NCI-H1048 (cell line): ENCODE results near the gene SPATA1.

Experiments used
- DNase-seq: peaks from one replicate; lab custom pipeline; 2025; lab: John Stamatoyannopoulos, UW

SPATA1 gene

DNA sequence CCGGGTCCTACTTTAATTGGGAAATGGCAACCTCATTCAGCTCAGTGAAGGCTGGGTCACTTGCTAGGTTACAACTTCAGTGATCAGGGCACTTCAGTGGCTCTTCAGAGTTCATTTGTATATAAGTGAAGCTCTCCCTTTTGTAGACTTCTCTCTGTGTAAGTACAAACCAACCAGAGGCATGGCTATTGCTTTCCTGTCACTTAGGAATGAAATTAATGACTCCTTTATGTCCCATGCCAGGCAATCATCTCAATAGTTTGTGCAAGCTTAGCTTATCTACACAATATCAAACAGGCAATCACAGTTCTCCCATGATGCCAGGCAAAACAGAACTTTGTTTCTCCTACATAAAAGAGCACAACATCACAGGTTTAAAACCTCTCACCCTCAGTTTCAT is 90.8 kb downstream of the SPATA1 start:
- DNase-seq = no peak

DNA sequence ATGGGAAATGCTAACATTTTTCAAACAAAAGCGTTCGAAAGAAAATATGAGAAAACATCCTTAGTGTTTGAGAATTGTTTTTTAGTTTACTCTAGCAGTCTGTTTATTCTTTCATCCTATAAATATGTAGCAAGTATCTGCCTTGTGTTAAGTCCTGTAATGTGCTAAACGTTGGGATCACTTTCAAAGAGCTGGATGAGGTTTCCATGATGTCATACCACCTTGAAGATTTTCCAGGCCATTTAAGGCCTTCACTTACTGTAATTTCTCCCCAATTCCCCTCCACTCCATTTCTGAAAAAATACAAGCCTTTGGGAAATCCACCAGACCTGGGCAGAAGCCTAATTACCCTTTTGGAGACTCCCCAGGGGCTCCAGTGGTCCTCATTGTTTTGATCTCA is 92.2 kb downstream of the SPATA1 start:
- DNase-seq = no peak

DNA sequence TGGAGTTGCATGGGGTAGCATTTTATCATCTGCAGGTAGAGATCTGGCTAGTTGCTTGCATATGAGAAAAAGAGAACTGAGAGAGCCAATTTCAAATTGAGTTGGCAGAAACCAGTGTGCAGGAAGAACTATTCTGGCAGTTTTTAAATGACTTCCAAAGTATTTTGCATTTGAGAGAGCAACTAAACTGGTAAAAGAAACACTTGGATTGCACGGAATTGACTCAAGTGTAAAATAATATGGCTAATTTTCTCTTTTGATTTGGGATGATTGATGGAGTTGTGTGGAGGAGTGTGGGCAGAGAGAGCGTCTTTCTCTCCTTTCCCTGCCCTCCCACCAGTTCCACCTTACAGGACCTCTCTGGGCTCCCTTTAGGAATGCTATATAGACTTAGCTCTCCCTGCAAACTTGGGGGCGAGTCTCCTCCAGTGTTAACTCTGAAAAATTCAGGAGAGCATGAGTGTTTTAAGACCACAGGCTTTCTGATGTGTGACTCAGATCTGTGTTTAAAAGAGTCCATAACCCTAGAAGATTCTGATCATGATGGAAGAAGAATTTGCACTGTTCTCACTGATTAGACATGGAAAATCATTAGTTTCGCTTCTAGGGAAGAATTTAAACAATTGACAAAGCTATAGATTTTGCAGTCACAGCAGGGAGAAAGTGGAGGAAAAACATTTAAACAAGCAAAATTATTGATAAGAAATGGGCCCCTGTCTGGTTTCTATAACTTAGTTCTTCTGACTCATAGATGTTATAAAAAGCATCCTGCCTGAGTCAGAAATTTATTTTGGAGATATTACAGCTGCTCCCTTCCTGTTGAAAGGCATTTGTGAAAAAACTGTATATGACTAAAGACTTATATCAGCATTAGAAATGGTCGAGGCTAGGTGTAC is 92.9 kb downstream of the SPATA1 start:
- DNase-seq = no peak

DNA sequence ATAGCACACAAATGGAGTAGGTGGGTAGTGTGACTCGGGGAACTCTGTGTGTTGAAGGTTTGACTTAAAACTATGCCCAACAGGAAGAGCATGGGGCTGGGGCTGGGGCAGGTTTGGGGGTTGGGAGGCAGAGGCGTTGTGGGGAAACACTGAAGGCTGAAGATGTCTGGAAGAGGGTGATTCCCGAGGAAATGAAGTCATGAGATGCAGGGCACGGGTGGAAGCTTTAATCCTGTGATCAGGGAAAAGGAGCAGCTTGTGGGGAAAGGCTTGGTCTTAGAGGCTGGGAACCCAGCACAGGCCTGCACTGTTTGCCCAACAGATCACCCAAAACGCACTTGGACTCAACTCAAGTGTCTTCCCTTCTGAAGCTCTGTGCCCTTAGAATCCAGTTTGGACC is 94.6 kb downstream of the SPATA1 start:
- DNase-seq = no peak

DNA sequence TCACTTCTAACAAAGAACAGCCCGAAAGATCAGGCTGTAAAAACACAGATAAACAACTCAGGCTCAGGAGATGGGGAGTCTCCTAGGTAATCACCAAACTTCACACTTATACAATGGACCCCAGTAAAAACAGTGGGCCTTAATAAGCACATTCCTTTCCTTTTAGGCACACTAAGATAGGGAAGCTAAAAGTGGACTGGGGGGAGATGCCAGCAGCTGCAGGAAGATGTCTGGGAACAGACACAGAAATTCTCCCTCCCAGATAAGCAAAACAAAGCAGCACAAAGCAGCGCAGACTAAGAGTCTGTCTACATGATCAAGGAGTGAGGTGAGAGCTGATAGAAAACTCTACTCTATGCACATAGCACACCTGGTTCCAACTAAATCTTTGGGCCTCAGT is 97.0 kb downstream of the SPATA1 start:
- no peak for DNase-seq

DNA sequence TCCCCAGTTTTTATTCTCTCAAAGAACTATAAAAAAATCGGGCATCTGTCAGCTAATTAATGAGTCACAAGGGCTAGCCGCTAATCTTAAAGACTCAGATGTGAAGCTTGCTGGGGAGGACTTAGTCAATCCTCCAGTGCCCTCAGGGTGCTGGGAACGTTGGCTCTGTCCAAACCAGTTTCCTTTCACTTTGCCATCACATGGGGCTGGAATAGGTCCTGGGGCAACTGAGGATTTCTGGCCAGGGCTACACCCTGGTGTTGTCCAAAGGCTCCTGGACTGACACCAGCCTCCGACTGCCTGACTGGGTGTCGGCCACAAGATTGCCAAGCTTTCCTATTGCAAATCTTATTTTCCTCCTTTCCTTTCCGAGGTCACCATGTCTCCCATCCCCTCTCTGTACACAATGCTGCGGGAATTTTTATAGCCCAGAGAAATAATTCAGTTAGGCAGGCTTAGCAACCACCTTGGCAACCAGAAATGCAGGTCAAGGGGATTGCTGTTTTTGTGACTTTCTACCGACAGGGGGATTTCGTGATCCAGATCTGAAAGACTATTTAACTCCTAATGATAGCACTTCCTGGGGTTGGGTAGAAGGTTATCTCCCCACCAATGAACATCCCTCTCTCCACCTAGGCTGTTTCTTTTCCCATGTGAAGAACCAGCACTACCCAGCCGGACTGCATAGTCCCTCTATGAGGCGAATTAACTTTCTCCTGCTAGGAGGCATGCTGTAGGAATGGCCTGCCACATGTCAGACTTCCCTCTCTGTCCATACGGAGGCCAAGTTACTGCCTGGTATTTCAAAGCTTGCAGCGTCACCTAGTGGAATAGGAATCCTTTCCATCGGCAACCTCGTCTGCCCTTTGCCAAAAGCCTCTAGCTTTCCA is 98.0 kb downstream of the SPATA1 start:
- DNase-seq = no peak

DNA sequence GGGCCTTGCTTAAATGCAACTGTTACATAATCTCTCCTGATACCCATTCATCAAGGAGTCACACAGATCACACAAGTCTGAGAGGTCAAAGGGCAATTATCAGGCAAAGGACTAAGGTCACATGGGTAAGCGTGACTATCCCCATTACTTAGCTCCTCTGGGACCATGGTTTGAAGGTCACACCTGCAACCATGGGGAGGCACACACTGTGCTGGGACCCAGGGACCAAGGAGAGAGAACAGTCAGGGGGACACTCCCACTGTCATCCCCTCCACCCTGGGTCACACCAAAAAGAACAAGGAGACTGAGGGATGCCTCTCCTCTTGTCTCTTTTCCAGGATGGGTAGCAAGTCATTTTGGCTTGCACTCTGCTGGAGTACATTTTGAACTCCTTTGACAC is 99.0 kb downstream of the SPATA1 start:
- DNase-seq = no peak

DNA sequence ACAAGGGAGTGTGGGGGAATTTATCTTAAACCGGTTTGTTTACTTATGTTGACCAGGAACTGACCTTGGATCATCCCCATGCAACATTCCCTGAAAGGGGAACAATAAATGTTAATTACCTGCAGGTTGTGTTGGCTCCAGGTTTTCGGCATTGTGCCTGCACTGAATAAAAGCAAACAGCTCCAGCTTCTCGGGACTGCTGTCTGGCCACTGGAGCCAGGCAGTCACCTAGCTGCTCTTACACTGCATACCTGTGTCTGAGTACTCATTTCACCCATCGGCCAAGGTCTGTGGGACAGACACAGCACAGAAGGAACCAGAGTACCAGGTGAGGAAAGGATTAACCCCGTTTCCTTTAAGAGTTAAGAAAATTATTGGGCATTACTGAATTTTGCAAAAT is 100.8 kb downstream of the SPATA1 start:
- no peak for DNase-seq

DNA sequence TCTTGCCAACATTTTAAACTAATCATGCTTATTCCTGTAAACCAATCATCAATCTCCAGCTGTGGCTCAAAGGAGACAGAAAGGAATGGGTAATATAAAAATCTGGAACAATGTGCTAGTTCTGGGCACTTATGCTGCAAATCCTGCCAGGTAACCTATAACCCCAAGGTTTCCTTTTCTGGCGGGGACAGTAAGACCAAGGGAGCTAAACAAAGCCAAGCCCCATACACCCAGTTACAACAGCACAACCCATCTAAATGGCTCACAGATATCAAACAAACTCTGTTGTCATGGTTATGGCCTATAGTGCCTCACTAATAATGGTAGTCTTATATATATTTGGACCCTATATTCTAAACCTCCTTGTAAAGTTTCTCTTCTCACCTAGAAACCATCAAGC is 104.9 kb downstream of the SPATA1 start:
- DNase-seq = no peak

DNA sequence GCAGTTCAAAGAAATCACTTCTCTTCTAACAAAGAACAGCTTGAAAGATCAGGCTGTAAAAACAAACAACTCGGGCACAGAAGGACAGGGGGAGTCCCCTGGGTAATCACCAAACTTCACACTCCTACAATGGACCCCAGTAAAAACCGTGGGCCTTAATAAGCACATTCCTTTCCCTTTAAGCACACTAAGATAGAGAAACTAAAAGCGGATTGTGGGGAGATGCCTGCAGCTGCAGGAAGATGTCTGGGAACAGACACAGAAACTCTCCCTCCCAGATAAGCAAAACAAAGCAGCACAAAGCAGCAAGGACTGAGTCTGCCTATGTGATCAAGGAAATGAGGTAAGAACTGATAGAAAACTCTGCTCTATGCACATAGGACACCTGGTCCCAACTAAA is 105.6 kb downstream of the SPATA1 start:
- no peak for DNase-seq

DNA sequence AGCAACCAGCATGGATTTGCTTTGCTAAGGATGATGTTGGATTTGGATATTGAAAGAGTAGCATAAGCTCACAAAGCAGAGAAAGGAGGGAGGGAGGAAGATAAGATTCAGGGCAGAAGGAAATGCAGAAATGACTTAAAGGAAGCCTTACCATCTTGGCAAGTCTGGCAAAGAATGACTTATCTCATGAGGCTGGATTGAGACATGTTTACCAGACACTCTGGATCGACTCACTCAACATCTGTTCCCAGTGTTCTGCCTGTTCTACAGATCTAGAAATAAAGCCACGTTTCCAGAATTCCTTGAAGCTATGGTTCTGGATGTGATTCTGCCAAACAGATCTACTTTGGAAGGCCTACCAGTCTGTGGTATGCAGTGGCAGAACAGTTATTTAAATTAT is 106.8 kb downstream of the SPATA1 start:
- no peak for DNase-seq

DNA sequence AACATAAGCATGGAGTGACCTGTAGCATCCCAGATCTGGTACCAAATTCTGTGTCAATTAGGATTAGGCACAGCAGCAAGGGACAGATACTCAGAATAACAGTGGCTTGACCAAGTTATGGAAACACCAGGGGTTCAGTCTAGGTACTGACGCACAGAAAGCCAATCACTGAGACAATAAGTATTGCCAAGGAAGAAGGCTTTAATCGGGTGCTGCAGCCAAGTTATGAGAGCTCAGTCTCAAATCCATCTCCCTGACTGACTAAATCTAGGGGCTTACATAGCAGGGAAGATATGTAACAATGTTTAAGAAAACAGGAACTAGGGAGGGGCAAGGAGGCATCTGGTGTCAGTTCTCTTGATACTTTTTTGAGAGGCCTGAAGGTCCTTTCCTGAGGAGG is 107.7 kb downstream of the SPATA1 start:
- no peak for DNase-seq

DNA sequence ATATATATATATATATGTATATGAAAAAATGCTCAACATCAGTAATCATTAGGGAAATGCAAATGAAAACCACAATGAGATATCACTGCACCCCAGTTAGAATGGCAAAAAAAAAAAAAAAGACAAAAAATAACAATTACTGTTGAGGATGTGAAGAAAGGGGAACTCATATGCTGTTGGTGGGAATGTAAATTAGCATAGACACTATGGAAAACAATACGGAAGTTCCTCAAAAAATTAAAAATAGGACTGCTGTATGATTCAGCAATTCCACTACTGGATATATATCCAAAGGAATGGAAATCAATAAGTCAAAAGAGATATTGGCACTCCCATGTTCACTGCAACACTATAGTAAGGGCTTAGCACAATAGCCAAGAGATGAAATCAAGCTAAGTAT is 109.6 kb downstream of the SPATA1 start:
- DNase-seq = no peak
